RWPE2 (cell line): Measurements from ENCODE around the gene SCYL3.

Source experiments
- ATAC-seq: fragments of 200-7000 bp; cut with Tn5 transposase; 3 replicates; pipeline ENCODE4 v1.9.1; 2021; ENCODE audit warnings: low read depth
- DNase-seq: peaks from one replicate; pipeline ENCODE4 v3.0.0-alpha.2; 2020; ENCODE audit warnings: low spot score
- H3K27ac ChIP-seq: fragments of 450-650 bp; 2 replicates; pipeline ENCODE4 v1.5.1; 2017; ENCODE audit warnings: mild to moderate bottlenecking; ENCODE audit not compliant: poor library complexity, severe bottlenecking
- H3K27me3 ChIP-seq: fragments of 250-450 bp; sonication (Bioruptor Pico); 2 replicates; pipeline ENCODE4 v1.5.1; 2021; ENCODE audit warnings: mild to moderate bottlenecking, moderate library complexity; ENCODE audit not compliant: insufficient read depth, poor library complexity, severe bottlenecking
- H3K36me3 ChIP-seq: fragments of 250-450 bp; sonication (Bioruptor Pico); 2 replicates; pipeline ENCODE4 v1.5.1; 2020; ENCODE audit warnings: low read depth, mild to moderate bottlenecking, moderate library complexity
- H3K4me1 ChIP-seq: fragments of 250-450 bp; sonication (Bioruptor Pico); 2 replicates; pipeline ENCODE4 v1.5.1; 2021; ENCODE audit warnings: mild to moderate bottlenecking, moderate library complexity; ENCODE audit not compliant: insufficient read depth, poor library complexity, severe bottlenecking
- H3K4me3 ChIP-seq: fragments of 250-450 bp; sonication (Bioruptor Pico); 2 replicates; pipeline ENCODE4 v1.5.1; 2021; ENCODE audit warnings: mild to moderate bottlenecking, moderate library complexity; ENCODE audit not compliant: severe bottlenecking
- H3K9me3 ChIP-seq: fragments of 250-450 bp; sonication (Bioruptor Pico); 2 replicates; pipeline ENCODE4 v1.5.1; 2021; ENCODE audit warnings: mild to moderate bottlenecking, moderate library complexity; ENCODE audit not compliant: severe bottlenecking
- TF ChIP-seq, protein P1 (sequence below): fragments of 450-650 bp; IDR thresholded peaks from one replicate; pipeline ENCODE4 v1.5.1; 2017; ENCODE audit warnings: mild to moderate bottlenecking, moderate library complexity; ENCODE audit not compliant: poor library complexity, severe bottlenecking

SCYL3 gene

GRCh38 chr1:169804941-169805340 lies 88.8 kb downstream of the SCYL3 start:
- peaks cover 84% of the 10 kb centered on the region for H3K36me3 ChIP-seq
- H3K4me3 ChIP-seq = no peak overlapping the region
- no peak for DNase-seq
- no peaks in the 10 kb centered on the region for H3K27me3 ChIP-seq
- no peak for ATAC-seq
- H3K27ac ChIP-seq = no peak overlapping the region
- H3K4me1 ChIP-seq = no peaks in the 10 kb centered on the region
- TF ChIP-seq, protein P1, sequence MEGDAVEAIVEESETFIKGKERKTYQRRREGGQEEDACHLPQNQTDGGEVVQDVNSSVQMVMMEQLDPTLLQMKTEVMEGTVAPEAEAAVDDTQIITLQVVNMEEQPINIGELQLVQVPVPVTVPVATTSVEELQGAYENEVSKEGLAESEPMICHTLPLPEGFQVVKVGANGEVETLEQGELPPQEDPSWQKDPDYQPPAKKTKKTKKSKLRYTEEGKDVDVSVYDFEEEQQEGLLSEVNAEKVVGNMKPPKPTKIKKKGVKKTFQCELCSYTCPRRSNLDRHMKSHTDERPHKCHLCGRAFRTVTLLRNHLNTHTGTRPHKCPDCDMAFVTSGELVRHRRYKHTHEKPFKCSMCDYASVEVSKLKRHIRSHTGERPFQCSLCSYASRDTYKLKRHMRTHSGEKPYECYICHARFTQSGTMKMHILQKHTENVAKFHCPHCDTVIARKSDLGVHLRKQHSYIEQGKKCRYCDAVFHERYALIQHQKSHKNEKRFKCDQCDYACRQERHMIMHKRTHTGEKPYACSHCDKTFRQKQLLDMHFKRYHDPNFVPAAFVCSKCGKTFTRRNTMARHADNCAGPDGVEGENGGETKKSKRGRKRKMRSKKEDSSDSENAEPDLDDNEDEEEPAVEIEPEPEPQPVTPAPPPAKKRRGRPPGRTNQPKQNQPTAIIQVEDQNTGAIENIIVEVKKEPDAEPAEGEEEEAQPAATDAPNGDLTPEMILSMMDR = no peak
- no peaks in the 10 kb centered on the region for H3K9me3 ChIP-seq

DNA sequence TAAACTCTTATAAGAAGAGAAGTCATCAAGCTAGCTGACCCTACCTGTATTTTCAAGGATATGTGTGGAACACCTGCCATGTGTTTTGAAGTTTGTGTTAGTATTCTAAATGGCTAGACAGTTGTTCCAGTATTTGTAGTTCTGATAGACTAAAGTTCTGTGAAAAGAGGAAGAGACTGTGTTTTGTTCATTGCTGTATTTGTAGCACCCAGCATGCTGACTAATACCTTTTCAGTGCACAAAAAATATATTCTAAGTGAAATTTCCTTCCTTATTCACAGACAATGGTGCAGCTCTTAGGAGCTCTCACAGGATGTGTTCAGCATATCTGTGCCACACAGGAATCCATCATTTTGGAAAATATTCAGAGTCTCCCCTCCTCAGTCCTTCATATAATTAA lies 90.8 kb downstream of the SCYL3 start:
- no peak for ATAC-seq
- TF ChIP-seq, protein P1 = no peak
- Histone ChIP-seq H3K4me1 (no peaks in the 10 kb centered on the region), H3K9me3 (no peaks in the 10 kb centered on the region), H3K36me3 (peaks cover 90% of the 10 kb centered on the region), H3K27me3 (no peaks in the 10 kb centered on the region), H3K4me3 (no peak overlapping the region), H3K27ac (no peak overlapping the region)
- DNase-seq = no peak
